ENCODE data around the gene TOPBP1. TPM values are rescaled to one million over a fixed set of nuclear protein-coding genes. Genes with fewer than 3 reads are reported as not detected.

TOPBP1 gene
- total RNA-seq, 4 donors from 2014 or later, result 16.5 to 29.3 (median 21.9) TPM

DNA sequence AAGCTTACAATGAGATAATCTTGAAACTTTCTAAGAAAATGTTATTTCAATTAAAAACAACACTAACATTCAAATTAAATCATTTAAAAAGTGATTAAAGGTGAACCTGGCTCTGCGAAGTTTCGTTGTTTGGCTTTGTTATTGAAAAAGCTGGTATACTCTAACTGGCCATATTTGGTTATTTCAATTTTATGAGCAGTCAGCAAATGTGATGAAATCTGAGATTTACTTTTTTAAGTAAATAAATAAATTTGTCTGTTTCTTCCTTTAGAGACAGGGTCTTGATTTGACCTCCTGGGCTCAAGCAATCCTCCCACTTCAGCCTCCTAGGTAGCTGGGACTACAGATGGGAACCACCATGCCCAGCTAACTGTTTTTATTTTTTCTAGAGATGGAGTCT lies 50.2 kb downstream of the TOPBP1 start:
- WGBS, 2 donors (ENCODE audit: low coverage in 1 of 2), result 96 to 100% methylated on average over 2 of the region's 2 CpGs
- TF ChIP-seq POLR2AphosphoS5 (IDR thresholded peaks at IDR 0.05), result no peak
- no peak for TF ChIP-seq POLR2A (IDR thresholded peaks at IDR 0.05)
- TF ChIP-seq, protein P1, sequence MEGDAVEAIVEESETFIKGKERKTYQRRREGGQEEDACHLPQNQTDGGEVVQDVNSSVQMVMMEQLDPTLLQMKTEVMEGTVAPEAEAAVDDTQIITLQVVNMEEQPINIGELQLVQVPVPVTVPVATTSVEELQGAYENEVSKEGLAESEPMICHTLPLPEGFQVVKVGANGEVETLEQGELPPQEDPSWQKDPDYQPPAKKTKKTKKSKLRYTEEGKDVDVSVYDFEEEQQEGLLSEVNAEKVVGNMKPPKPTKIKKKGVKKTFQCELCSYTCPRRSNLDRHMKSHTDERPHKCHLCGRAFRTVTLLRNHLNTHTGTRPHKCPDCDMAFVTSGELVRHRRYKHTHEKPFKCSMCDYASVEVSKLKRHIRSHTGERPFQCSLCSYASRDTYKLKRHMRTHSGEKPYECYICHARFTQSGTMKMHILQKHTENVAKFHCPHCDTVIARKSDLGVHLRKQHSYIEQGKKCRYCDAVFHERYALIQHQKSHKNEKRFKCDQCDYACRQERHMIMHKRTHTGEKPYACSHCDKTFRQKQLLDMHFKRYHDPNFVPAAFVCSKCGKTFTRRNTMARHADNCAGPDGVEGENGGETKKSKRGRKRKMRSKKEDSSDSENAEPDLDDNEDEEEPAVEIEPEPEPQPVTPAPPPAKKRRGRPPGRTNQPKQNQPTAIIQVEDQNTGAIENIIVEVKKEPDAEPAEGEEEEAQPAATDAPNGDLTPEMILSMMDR (IDR thresholded peaks at IDR 0.05), result no peak
- no peak for ATAC-seq
- H3K36me3 ChIP-seq, result peaks cover 3 to 87% of the 10 kb centered on the region in 2 donors
- no peak overlapping the region for H3K27ac ChIP-seq
- no peak overlapping the region for H3K4me3 ChIP-seq
- H3K27me3 ChIP-seq, result no peaks in the 10 kb centered on the region
- no peaks in the 10 kb centered on the region for H3K9me3 ChIP-seq
- no peaks in the 10 kb centered on the region for H3K4me1 ChIP-seq

DNA sequence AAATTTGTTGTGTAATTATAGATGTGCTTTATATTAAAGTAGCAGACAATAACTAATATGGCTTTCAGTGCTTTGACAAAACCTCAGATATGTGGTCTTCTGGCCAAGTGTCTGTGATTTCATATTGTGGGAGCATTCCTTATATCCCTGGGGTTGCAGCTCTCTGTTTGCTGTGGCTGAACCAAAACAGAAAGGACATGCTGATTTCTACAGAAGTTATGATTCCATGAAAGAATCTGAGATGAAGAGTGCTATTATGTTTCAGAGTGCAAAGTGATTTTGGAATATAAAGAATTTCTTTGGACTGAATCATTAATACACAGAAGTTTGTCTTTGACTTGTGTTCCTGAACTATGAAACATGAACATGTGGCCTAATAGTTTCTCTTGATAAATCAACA lies 51.7 kb downstream of the TOPBP1 start:
- Histone ChIP-seq H3K27me3 (no peaks in the 10 kb centered on the region), H3K4me1 (no peaks in the 10 kb centered on the region), H3K9me3 (no peaks in the 10 kb centered on the region), H3K36me3 (peaks cover 3 to 83% of the 10 kb centered on the region in 2 donors), H3K4me3 (no peak overlapping the region), H3K27ac (no peak overlapping the region)
- no peak for ATAC-seq
- TF ChIP-seq EP300 (IDR thresholded peaks at IDR 0.05), result no peak
- TF ChIP-seq, protein P1 (IDR thresholded peaks at IDR 0.05), result no peak

DNA sequence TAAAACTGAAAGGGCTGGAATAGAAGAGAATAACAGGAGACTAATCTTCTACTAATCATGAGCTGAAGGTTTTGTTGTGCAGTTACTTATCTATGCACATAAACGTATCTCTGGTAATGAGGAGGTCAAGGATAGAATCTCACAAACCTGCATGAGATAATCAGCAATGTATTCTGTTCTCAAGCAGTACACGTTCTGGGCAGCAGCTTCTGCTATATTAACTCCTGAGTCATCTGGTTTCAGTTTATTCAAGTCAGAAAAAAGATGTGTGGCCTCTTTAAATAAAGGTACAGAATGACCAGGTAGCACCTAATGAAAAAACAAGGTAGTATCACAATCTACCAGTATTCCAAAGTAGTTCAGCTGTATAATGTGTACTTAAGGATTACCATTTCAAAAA lies 53.4 kb downstream of the TOPBP1 start:
- H3K36me3 ChIP-seq, result peaks cover 3 to 86% of the 10 kb centered on the region in 2 donors
- 55 to 85% methylated on average over 2 of the region's 2 CpGs for WGBS, 2 donors (ENCODE audit: low coverage in 1 of 2)
- H3K9me3 ChIP-seq, result no peaks in the 10 kb centered on the region
- H3K27ac ChIP-seq, result no peak overlapping the region
- no peaks in the 10 kb centered on the region for H3K4me1 ChIP-seq
- no peaks in the 10 kb centered on the region for H3K27me3 ChIP-seq
- ATAC-seq, result no peak
- H3K4me3 ChIP-seq, result no peak overlapping the region
- TF ChIP-seq POLR2AphosphoS5 (IDR thresholded peaks at IDR 0.05), result no peak
- no peak for TF ChIP-seq EP300 (IDR thresholded peaks at IDR 0.05)

DNA sequence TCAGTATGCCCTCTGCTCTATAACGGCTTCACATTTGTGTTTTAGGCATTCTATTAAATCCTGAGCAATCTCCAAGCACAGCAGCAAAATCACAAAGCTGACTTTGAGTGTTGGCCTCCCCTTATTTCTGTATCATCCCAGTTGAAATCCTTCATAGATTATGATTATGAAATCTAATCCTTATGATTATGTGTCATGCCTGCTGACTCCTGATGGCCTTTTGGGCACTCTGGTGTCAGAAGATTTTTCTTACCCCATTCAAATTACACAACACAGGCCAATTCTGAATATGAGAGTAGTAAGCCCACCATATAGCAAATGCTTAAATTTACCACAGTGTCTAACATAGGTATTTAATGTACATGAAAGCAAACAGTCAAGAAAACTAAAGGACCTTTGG lies 53.9 kb downstream of the TOPBP1 start:
- Histone ChIP-seq H3K27ac (no peak overlapping the region), H3K4me1 (no peaks in the 10 kb centered on the region), H3K9me3 (no peaks in the 10 kb centered on the region), H3K36me3 (peaks cover 3 to 80% of the 10 kb centered on the region in 2 donors), H3K4me3 (no peak overlapping the region), H3K27me3 (no peaks in the 10 kb centered on the region)
- TF ChIP-seq POLR2AphosphoS5 (IDR thresholded peaks at IDR 0.05), result no peak
- TF ChIP-seq, protein P1 (IDR thresholded peaks at IDR 0.05), result no peak
- TF ChIP-seq POLR2A (IDR thresholded peaks at IDR 0.05), result no peak
- TF ChIP-seq EP300 (IDR thresholded peaks at IDR 0.05), result no peak
- WGBS, 2 donors (ENCODE audit: low coverage in 1 of 2), result 89 to 100% methylated on average over 1 of the region's 1 CpG
- no peak for ATAC-seq

DNA sequence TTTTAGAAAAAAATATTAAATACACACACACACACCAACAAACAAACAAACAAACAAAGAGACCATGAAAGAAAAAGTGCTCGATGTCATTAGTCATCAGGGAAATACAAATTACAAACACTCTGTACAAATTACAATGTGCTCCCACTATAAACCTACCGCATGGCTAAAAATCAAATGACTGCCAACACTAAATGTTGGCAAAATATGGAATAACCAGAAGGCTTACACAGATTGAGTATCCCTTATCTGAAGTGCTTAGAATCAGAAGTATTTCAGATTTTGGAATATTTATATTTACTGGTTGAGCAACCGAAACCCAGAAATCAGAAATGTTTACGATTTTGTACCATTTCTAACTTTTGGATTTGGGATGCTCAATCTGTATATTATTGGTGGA lies 54.8 kb downstream of the TOPBP1 start:
- no peak overlapping the region for H3K27ac ChIP-seq
- WGBS, 2 donors (ENCODE audit: low coverage in 1 of 2), result 92 to 94% methylated on average over 4 of the region's 4 CpGs
- peaks cover 3 to 76% of the 10 kb centered on the region in 2 donors for H3K36me3 ChIP-seq
- TF ChIP-seq EP300 (IDR thresholded peaks at IDR 0.05), result no peak
- no peak for TF ChIP-seq POLR2A (IDR thresholded peaks at IDR 0.05)
- no peak for TF ChIP-seq POLR2AphosphoS5 (IDR thresholded peaks at IDR 0.05)
- TF ChIP-seq, protein P1 (IDR thresholded peaks at IDR 0.05), result no peak
- ATAC-seq, result no peak
- no peaks in the 10 kb centered on the region for H3K9me3 ChIP-seq
- H3K27me3 ChIP-seq, result no peaks in the 10 kb centered on the region
- H3K4me3 ChIP-seq, result no peak overlapping the region
- H3K4me1 ChIP-seq, result no peaks in the 10 kb centered on the region

DNA sequence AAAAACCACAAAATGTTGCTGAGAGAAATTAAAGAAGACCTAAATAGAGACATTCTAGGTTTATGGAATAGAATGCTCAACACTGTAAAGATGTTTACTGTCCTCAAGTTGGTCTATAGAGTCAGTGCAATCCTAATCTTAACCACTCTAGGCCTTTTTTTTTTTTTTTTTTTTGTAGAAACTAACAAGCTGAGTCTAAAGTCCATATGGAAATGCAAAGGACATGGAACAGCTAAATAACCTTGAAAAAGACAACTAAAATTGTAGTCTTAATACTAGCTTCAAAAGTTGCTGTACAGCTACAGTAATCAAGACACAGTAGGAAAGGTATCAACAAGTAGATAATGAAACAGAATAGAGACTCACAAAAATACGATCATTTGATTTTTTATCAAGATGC lies 55.4 kb downstream of the TOPBP1 start:
- peaks cover 3 to 74% of the 10 kb centered on the region in 2 donors for H3K36me3 ChIP-seq

More for the DNA sequence above, 55.4 kb downstream of the TOPBP1 start:
- ATAC-seq, result no peak
- Histone ChIP-seq H3K4me3 (no peak overlapping the region), H3K27ac (no peak overlapping the region), H3K27me3 (no peaks in the 10 kb centered on the region), H3K4me1 (no peaks in the 10 kb centered on the region), H3K9me3 (no peaks in the 10 kb centered on the region)
- TF ChIP-seq, protein P1 (IDR thresholded peaks at IDR 0.05), result no peak
- no peak for TF ChIP-seq EP300 (IDR thresholded peaks at IDR 0.05)
- TF ChIP-seq POLR2AphosphoS5 (IDR thresholded peaks at IDR 0.05), result no peak
- TF ChIP-seq POLR2A (IDR thresholded peaks at IDR 0.05), result no peak
- 71 to 100% methylated on average over 1 of the region's 1 CpG for WGBS, 2 donors (ENCODE audit: low coverage in 1 of 2)
